Activated naive CD4-positive, alpha-beta T cell treated with anti-CD3 and anti-CD28 coated beads, Interleukin-2, amount 10 ng/mL, durations not matched to agents 7 days and 5 days (primary cell): ENCODE results near the gene PBX1.

Experiments used
- CTCF ChIA-PET: fragments of 350-600 bp; sonication (Branson Sonifier 250); formaldehyde crosslinking; loops from one replicate; lab custom pipeline; 2021; ENCODE audit warnings: antibody characterized with exemption; lab: Charles Lee
- DNase-seq: peaks from one replicate; pipeline ENCODE4 v3.0.0-alpha.2; 2020
- H3K27ac Mint-ChIP-seq: one replicate; pipeline ENCODE4 v1.8.0; 2021; ENCODE audit warnings: mild to moderate bottlenecking, moderate library complexity, mixed read lengths
- H3K27me3 Mint-ChIP-seq: one replicate; pipeline ENCODE4 v1.8.0; 2021; ENCODE audit warnings: mild to moderate bottlenecking, mixed read lengths
- H3K36me3 Mint-ChIP-seq: one replicate; pipeline ENCODE4 v1.8.0; 2021; ENCODE audit warnings: mixed read lengths
- H3K4me1 Mint-ChIP-seq: one replicate; pipeline ENCODE4 v1.8.0; 2021; ENCODE audit warnings: mixed read lengths
- H3K4me3 Mint-ChIP-seq: one replicate; pipeline ENCODE4 v1.8.0; 2021; ENCODE audit warnings: mild to moderate bottlenecking, moderate library complexity, mixed read lengths
- H3K9me3 Mint-ChIP-seq: one replicate; pipeline ENCODE4 v1.8.0; 2021; ENCODE audit warnings: mixed read lengths

PBX1 gene

GRCh38 chr1:164629971-164630370 is 71.0 kb downstream of the PBX1 start:
- peaks cover 2% of the 10 kb centered on the region for H3K9me3 Mint-ChIP-seq
- CTCF ChIA-PET: no interaction called here
- no peaks in the 10 kb centered on the region for H3K36me3 Mint-ChIP-seq
- no peak overlapping the region for H3K27ac Mint-ChIP-seq
- no peak overlapping the region for H3K4me3 Mint-ChIP-seq
- H3K4me1 Mint-ChIP-seq: no peaks in the 10 kb centered on the region
- no peaks in the 10 kb centered on the region for H3K27me3 Mint-ChIP-seq
- no peak for DNase-seq

GRCh38 chr1:164630626-164631396 is 71.8 kb downstream of the PBX1 start:
- no peak for DNase-seq
- Mint-ChIP-seq H3K4me3 (no peak overlapping the region), H3K9me3 (peaks cover 2% of the 10 kb centered on the region), H3K36me3 (no peaks in the 10 kb centered on the region), H3K27ac (no peak overlapping the region), H3K27me3 (no peaks in the 10 kb centered on the region), H3K4me1 (no peaks in the 10 kb centered on the region)
- CTCF ChIA-PET: no interaction called here

GRCh38 chr1:164631751-164632150 is 72.8 kb downstream of the PBX1 start:
- no peaks in the 10 kb centered on the region for H3K4me1 Mint-ChIP-seq
- no peak overlapping the region for H3K4me3 Mint-ChIP-seq
- peaks cover 2% of the 10 kb centered on the region for H3K9me3 Mint-ChIP-seq
- H3K36me3 Mint-ChIP-seq: no peaks in the 10 kb centered on the region
- H3K27me3 Mint-ChIP-seq: no peaks in the 10 kb centered on the region
- CTCF ChIA-PET: no interaction called here
- no peak for DNase-seq
- no peak overlapping the region for H3K27ac Mint-ChIP-seq

GRCh38 chr1:164633997-164634396 is 75.0 kb downstream of the PBX1 start:
- DNase-seq: no peak
- H3K27me3 Mint-ChIP-seq: no peaks in the 10 kb centered on the region
- H3K9me3 Mint-ChIP-seq: no peaks in the 10 kb centered on the region
- no peaks in the 10 kb centered on the region for H3K4me1 Mint-ChIP-seq
- no peak overlapping the region for H3K27ac Mint-ChIP-seq
- H3K4me3 Mint-ChIP-seq: no peak overlapping the region
- no peaks in the 10 kb centered on the region for H3K36me3 Mint-ChIP-seq
- CTCF ChIA-PET: no interaction called here

- Mint-ChIP-seq H3K9me3 (no peaks in the 10 kb centered on the region), H3K36me3 (no peaks in the 10 kb centered on the region), H3K4me1 (no peaks in the 10 kb centered on the region), H3K4me3 (no peak overlapping the region), H3K27me3 (no peaks in the 10 kb centered on the region), H3K27ac (no peak overlapping the region)
- CTCF ChIA-PET: no interaction called here
- DNase-seq: no peak
Observed at GRCh38 chr1:164635059-164635802, 76.2 kb downstream of the PBX1 start.

- H3K4me1 Mint-ChIP-seq: no peaks in the 10 kb centered on the region
Observed at GRCh38 chr1:164635803-164636731, 77.1 kb downstream of the PBX1 start.

GRCh38 chr1:164636757-164637156 is 77.8 kb downstream of the PBX1 start:
- Mint-ChIP-seq H3K4me3 (no peak overlapping the region), H3K36me3 (no peaks in the 10 kb centered on the region), H3K9me3 (no peaks in the 10 kb centered on the region), H3K27me3 (no peaks in the 10 kb centered on the region), H3K27ac (no peak overlapping the region), H3K4me1 (no peaks in the 10 kb centered on the region)
- CTCF ChIA-PET: no interaction called here
- no peak for DNase-seq

More at GRCh38 chr1:164635803-164636731, 77.1 kb downstream of the PBX1 start:
- Mint-ChIP-seq H3K36me3 (no peaks in the 10 kb centered on the region), H3K27me3 (no peaks in the 10 kb centered on the region), H3K4me3 (no peak overlapping the region), H3K27ac (no peak overlapping the region), H3K9me3 (no peaks in the 10 kb centered on the region)
- CTCF ChIA-PET: no interaction called here
- DNase-seq: no peak

- CTCF ChIA-PET: no interaction called here
- no peaks in the 10 kb centered on the region for H3K27me3 Mint-ChIP-seq
- DNase-seq: no peak
Observed at GRCh38 chr1:164637461-164638375, 78.7 kb downstream of the PBX1 start.

GRCh38 chr1:164638492-164639202 is 79.7 kb downstream of the PBX1 start:
- Mint-ChIP-seq H3K4me3 (no peak overlapping the region), H3K27me3 (no peaks in the 10 kb centered on the region), H3K9me3 (no peaks in the 10 kb centered on the region), H3K4me1 (no peaks in the 10 kb centered on the region), H3K27ac (no peak overlapping the region), H3K36me3 (no peaks in the 10 kb centered on the region)
- no peak for DNase-seq
- CTCF ChIA-PET: no interaction called here

More at GRCh38 chr1:164637461-164638375, 78.7 kb downstream of the PBX1 start:
- Mint-ChIP-seq H3K27ac (no peak overlapping the region), H3K4me1 (no peaks in the 10 kb centered on the region), H3K9me3 (no peaks in the 10 kb centered on the region), H3K36me3 (no peaks in the 10 kb centered on the region), H3K4me3 (no peak overlapping the region)

GRCh38 chr1:164640686-164641352 is 81.8 kb downstream of the PBX1 start:
- Mint-ChIP-seq H3K36me3 (no peaks in the 10 kb centered on the region), H3K9me3 (no peaks in the 10 kb centered on the region), H3K4me1 (no peaks in the 10 kb centered on the region), H3K4me3 (no peak overlapping the region), H3K27me3 (no peaks in the 10 kb centered on the region), H3K27ac (no peak overlapping the region)
- no peak for DNase-seq
- CTCF ChIA-PET: no interaction called here

GRCh38 chr1:164641353-164641730 is 82.4 kb downstream of the PBX1 start:
- H3K9me3 Mint-ChIP-seq: no peaks in the 10 kb centered on the region
- no peaks in the 10 kb centered on the region for H3K36me3 Mint-ChIP-seq
- CTCF ChIA-PET: no interaction called here
- no peaks in the 10 kb centered on the region for H3K27me3 Mint-ChIP-seq
- H3K4me1 Mint-ChIP-seq: no peaks in the 10 kb centered on the region
- no peak overlapping the region for H3K27ac Mint-ChIP-seq
- DNase-seq: no peak
- H3K4me3 Mint-ChIP-seq: no peak overlapping the region

GRCh38 chr1:164643018-164643417 is 84.0 kb downstream of the PBX1 start:
- Mint-ChIP-seq H3K4me1 (no peaks in the 10 kb centered on the region), H3K27ac (no peak overlapping the region), H3K9me3 (no peaks in the 10 kb centered on the region), H3K27me3 (no peaks in the 10 kb centered on the region), H3K4me3 (no peak overlapping the region), H3K36me3 (no peaks in the 10 kb centered on the region)
- DNase-seq: no peak
- CTCF ChIA-PET: no interaction called here

- H3K27me3 Mint-ChIP-seq: no peaks in the 10 kb centered on the region
- H3K4me3 Mint-ChIP-seq: no peak overlapping the region
- CTCF ChIA-PET: no interaction called here
- no peak overlapping the region for H3K27ac Mint-ChIP-seq
- DNase-seq: no peak
- H3K36me3 Mint-ChIP-seq: no peaks in the 10 kb centered on the region
- no peaks in the 10 kb centered on the region for H3K4me1 Mint-ChIP-seq
- no peaks in the 10 kb centered on the region for H3K9me3 Mint-ChIP-seq
Observed at GRCh38 chr1:164644268-164644667, 85.3 kb downstream of the PBX1 start.
